ENCODE results near the gene C9.
"Not testable (repeated sequence)": the region's sequence is repeated elsewhere in the genome, so short reads cannot be mapped to it uniquely, and the experiment has no call there.

The C9 gene

DNA sequence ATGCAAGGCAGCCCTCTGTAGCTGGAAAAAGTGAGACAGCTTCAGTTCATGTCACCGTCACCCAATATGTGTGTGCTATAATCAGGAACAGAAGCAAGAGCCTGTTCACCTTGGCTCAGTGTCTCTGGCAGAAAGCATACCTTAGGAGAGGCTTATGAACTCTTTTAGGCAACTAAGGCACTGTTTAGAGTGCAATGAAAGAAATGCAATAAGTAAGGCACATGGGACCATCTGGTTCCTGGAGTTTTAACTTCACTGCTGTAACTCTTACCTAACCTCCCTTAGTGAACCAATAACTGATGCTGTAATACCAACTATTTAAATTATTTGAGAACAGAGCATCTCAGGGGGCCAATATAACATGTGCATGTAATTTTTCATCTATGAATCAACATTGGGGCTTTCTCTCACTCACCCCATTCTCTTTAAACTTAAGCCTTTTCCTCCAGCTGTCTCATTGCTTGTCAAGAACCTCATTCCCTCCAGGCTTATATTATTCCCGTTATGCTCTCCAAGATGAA, 32.4 kb downstream of the C9 start:
- DNase-seq (ENCODE audit: low read depth in 2 of 2): no peak

GRCh38 chr5:39328731-39329130, 35.6 kb downstream of the C9 start:
- no peak for DNase-seq (ENCODE audit: low read depth in 2 of 2)

- DNase-seq (ENCODE audit: low read depth in 2 of 2): no peak
Observed at GRCh38 chr5:39323542-39323941, 40.8 kb downstream of the C9 start.

DNA sequence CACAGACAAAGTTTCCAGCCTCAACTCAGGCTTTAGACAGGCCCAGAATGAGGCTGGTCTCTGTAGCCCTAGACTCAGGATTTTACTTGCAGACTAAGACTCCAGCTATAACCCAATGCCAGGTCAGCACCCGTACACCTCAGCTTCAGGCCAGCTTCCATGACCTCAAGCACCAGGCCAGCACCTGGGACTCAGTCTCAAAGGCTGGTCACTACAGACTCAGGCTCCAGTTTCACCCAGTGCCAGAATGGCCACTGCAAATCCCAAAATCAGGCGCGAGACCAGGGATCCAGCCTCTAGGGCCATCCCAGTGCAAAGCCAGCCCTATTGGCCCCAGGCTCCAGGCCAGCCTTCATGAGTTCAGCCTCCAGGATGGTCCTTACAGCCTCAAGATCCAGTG, 44.9 kb downstream of the C9 start:
- no peak for DNase-seq (ENCODE audit: low read depth in 2 of 2)

GRCh38 chr5:39316464-39316863, 47.8 kb downstream of the C9 start:
- DNase-seq (ENCODE audit: low read depth in 2 of 2): not testable (repeated sequence)

- no peak for DNase-seq (ENCODE audit: low read depth in 2 of 2)
Observed at GRCh38 chr5:39315995-39316394, 48.3 kb downstream of the C9 start.

DNA sequence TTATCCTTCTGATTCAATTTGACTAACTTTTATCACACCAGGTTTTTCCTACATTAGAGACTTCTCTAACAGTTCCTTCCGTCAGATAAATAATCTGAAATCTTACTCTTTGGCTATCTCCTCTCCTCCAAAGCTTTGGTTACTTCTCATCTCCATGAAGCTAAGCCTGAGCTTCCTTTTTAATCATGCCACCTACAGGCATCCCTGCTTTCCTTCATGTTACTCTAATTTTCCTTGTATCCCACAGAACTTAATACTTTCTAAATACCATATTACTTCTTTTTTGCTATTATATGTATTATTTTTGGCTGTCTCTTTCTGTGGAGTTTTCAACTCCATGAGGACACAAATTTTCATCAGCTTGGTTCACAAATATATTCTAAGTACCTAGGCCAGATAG, 49.7 kb downstream of the C9 start:
- no peak for DNase-seq (ENCODE audit: low read depth in 2 of 2)

DNA sequence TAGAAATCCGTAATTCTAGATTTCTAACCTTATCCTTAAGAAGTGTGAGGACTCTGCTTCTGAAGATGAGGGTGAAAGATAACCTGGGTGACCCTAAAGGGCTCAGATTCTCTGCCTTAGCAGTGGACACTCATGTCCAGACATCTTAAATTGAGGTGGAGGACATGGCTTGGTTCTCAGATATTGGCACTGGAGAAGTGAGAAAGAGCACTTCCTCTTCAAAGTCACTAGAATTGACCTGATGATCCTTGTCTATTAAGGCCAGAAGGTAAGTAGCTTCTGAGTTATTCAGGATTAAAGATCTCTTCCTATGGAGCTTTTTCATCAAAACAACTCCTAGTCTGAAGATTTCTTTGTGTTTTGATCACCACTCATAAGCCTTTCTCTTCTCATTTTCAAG, 54.8 kb downstream of the C9 start:
- no peak for DNase-seq (ENCODE audit: low read depth in 2 of 2)

DNA sequence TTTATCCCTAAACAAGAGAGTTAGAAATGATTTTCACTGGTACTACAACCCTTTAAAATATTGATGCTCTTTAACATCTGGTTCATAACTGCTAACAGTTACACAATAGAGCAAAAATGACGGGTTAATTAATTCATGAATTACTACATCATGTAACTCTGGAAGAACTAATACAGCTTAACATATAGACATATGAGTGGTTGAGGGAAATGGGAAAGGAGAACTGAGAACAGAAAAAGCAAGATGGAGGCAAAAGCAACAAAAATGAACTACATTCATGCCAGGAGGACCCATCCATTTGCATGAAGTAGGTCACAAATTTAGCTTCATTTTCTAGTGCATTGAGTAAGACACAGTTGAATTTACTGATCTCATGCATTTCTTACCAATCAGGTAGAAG, 61.8 kb downstream of the C9 start:
- DNase-seq (ENCODE audit: low read depth in 2 of 2): no peak

GRCh38 chr5:39301406-39301805, 62.9 kb downstream of the C9 start:
- DNase-seq (ENCODE audit: low read depth in 2 of 2): no peak

GRCh38 chr5:39299962-39300361, 64.3 kb downstream of the C9 start:
- DNase-seq (ENCODE audit: low read depth in 2 of 2): no peak

DNA sequence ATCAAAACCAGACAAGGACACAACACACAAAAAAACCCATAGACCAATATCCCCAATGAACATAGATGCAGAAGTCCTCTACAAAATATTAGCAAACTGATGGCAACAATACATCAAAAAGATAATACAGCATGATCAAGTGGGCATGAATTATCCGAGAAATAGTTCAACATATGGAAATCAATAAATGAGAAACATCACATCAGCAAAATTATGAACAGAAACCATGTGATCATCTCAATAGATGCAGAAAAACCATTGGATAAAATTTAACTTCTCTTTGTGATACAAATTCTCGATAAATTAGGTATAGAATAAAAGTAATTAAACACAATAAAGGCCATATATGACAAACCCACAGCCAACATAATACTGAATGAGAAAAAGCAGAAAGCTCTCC, 69.6 kb downstream of the C9 start:
- no peak for DNase-seq (ENCODE audit: low read depth in 2 of 2)

DNA sequence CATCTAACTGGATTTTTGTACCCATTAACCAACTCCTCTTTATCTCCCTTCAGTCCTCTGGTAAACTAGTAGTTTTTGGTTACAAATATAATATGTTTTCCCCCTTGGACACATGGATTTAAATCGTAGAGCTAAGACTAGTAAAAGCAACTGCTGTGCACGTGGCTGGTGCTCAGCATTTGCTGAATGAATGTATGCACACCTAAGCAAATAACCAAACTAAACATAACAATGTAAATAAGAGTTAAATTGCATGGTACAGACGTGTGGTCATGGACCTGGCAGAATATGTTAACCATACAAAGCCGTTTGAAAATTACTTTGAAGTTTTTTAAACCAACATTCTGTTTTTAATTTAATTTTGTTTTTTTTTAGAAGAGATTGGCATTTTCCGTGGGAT, 79.7 kb downstream of the C9 start:
- DNase-seq (ENCODE audit: low read depth in 2 of 2): no peak

DNA sequence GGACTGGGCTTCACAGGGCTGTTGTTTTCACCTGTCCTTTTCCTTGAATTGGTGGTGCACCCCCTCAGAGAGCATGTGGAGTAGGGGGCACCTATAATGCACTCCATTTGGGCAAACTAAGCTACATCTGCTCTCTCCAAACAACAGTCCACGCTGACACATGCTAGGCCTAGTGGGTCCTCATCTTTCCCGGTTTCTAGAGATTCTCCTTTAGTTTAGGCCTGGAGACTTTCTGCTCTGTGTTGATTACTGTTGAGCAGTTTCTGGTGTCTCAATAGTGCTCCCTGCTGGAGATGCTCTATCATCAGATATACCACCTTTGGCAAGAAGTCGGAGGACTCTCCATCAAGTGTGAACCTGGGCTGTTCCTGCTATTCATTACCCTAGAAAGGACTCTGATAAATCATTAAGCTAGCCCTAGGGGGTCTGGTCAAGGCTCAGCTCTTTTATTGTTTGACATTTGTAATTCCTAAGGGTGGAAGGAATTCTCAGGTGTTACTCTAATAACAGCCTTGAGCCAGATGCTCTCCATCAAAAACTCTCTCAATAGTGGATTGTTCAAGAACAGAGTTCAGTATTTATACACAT, 81.0 kb downstream of the C9 start:
- peak in 1 of 2 donors; percentile 54 for DNase-seq (ENCODE audit: low read depth in 2 of 2)

GRCh38 chr5:39282561-39282960, 81.7 kb downstream of the C9 start:
- DNase-seq (ENCODE audit: low read depth in 2 of 2): no peak

GRCh38 chr5:39275865-39276264, 88.4 kb downstream of the C9 start:
- DNase-seq (ENCODE audit: low read depth in 2 of 2): not testable (repeated sequence)

DNA sequence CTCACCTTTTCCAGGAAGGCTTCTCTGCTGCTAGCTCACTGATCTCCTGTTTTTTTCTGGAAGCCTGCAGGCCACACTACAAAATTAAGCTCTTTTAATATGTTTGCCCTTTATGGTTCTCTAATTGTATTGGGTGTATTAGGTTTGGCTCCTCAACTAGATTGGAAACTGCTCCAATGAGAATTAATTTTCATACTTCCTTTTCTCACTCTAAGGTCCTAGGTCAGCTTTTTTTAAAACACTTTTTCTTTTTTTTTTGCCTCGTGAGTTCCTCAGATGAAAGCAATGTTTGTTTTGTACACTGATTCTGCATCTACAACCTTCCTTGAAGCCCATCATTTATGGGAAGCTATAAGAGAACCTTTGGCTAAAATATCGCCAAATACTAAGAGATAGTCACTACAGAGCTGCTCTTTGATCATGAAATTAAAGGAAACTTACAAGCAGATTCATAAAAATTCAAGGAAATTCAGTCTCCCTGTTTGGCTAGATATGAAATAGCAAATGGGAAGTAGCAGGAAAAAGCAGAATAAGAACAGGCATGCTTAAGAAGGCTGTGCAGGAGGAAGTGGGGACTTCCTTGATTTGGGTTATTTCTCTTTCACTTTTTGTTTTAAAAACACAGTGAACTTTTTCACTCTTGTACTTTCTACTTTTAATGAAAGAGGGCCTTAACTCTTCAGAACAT, 89.8 kb downstream of the C9 start:
- no peak for DNase-seq (ENCODE audit: low read depth in 2 of 2)

DNA sequence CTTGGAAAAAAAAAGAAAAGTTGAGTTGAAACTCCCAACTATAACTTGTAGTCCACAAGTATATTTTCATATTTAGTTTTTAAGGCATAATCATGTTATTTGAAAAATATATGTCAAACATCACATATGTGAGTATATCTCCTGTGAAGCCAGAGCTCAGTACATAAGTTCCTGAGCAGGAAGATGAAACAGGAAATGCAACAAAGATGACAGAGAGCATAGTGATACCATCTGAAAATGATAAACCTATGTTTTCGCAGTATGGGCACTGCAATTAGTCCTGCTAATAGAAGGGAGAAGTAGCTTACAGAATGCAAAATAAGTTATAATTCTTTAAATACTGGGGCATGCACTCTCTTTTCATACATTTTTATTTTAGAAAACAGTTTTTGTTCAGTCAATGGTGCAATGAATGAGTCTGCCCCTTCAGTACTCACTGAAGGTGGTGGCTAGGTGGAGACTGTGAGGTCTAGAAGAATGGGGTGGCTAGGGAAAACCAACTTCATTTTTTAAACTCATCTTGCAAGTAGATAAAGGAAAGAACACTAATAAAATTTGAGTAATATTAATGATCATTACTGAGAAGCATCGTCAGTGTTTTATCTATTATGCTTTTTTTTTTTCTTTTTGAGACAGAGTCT, 90.9 kb downstream of the C9 start:
- DNase-seq (ENCODE audit: low read depth in 2 of 2): no peak

DNA sequence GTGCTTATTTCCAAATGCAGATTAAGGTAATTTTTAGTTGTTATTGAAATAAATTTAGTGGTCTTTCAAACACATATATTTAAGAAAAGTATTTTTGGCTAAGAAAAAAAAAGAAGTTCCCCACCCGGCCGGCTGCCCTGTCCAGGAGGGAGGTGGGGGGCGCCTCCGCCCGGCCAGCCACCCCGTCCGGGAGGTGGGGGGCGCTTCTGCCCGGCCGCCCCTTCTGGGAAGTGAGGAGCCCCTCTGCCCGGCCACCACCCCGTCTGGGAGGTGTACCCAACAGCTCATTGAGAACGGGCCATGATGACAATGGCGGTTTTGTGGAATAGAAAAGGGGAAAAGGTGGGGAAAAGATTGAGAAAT, 91.4 kb downstream of the C9 start:
- DNase-seq (ENCODE audit: low read depth in 2 of 2): not testable (repeated sequence)

GRCh38 chr5:39270225-39270848, 94.0 kb downstream of the C9 start:
- no peak for DNase-seq (ENCODE audit: low read depth in 2 of 2)

DNA sequence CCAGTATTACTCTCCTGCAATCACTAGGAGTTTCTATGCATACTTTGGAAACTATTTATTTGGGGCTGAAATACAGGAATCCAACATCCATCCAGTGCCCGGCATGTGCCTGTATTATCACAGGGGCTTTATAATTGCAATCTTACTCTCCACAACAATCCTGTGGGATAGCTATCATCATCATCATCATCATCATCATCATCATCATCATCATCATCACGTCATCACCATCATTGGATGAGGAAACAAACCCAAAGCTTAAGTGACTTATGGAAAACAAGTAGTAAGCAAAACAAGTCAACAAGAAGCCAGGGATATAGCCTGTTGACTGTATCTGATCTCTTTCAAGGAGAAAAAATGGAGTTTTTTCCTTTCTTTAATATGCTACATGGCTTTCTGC, 97.1 kb downstream of the C9 start:
- DNase-seq (ENCODE audit: low read depth in 2 of 2): no peak

- no peak for DNase-seq (ENCODE audit: low read depth in 2 of 2)
Observed at GRCh38 chr5:39266442-39266841, 97.9 kb downstream of the C9 start.

DNA sequence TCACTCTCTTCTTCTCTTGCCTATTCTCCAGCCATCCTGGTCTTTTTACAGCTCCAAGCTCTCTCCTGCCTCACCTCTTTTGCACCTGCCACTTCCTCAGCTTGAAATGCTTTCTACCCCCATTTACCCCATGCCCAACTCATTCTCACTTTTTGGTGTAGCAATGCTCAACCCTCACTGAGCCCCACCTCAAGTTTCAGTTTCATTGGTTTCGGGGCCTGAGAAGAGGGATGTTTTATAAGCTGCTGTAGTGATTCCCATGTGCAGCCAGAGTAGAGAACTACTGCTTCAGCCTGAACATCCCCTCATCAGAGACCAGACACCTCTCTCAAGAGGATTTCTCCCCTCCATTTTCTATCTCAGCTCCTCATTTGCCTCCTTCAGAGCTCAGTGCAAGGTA, 99.8 kb downstream of the C9 start:
- DNase-seq (ENCODE audit: low read depth in 2 of 2): no peak
